Heart left ventricle (tissue), 16 donors: Measurements from ENCODE around the gene MNS1. TPM values are rescaled to one million over a fixed set of nuclear protein-coding genes. Genes with fewer than 3 reads are reported as not detected.
A peak's percentile ranks its signal among the peaks of the same experiment; 100 is the strongest.
"Not testable (repeated sequence)": the region's sequence is repeated elsewhere in the genome, so short reads cannot be mapped to it uniquely, and the experiment has no call there.

Experiments used
- ATAC-seq, 4 donors: fragments of 200-7000 bp; cut with Tn5 transposase; one replicate each; pipeline ENCODE4 v1.9.1; 2020 to 2022; ENCODE audit warnings: moderate library complexity in 4 of 4, mild to moderate bottlenecking in 3 of 4, moderate number of reproducible peaks in 1 of 4
- DNase-seq, 5 donors: peaks; one replicate each; pipeline ENCODE4 v3.0.0-alpha.2; 2020
- H3K27ac ChIP-seq, 12 donors: fragments of 200-600 bp; sonication (generic) in 4 of 12; one replicate each; pipeline versions ENCODE4 v1.5.0 to v1.8.0; 2016 to 2022; ENCODE audit warnings: mild to moderate bottlenecking in 2 of 12
- H3K27me3 ChIP-seq, 9 donors: fragments of 200-600 bp; sonication (generic) in 2 of 9; one replicate each; pipeline versions ENCODE4 v1.5.1 to v1.8.0; 2016 to 2022; ENCODE audit warnings: mild to moderate bottlenecking in 3 of 9
- H3K36me3 ChIP-seq, 9 donors: fragments of 200-600 bp; sonication (generic) in 2 of 9; one replicate each; pipeline versions ENCODE4 v1.5.0 to v1.8.0; 2018 to 2022; ENCODE audit warnings: mild to moderate bottlenecking in 2 of 9
- H3K4me1 ChIP-seq, 12 donors: fragments of 200-600 bp; sonication (generic) in 4 of 12; one replicate each; pipeline versions ENCODE4 v1.5.0 to v1.8.0; 2016 to 2022; ENCODE audit warnings: mild to moderate bottlenecking in 3 of 12
- H3K4me3 ChIP-seq, 12 donors: fragments of 200-600 bp; sonication (generic) in 4 of 12; one replicate each; pipeline versions ENCODE4 v1.5.0 to v1.8.0; 2017 to 2022; ENCODE audit warnings: mild to moderate bottlenecking in 9 of 12, moderate library complexity in 4 of 12
- H3K9me3 ChIP-seq, 12 donors: fragments of 200-600 bp; sonication (generic) in 4 of 12; one replicate each; pipeline versions ENCODE4 v1.5.0 to v1.8.0; 2016 to 2022; ENCODE audit warnings: mild to moderate bottlenecking in 1 of 12
- POLR2A ChIP-seq, 2 donors: fragments of 450-650 bp; IDR thresholded peaks; one replicate each; pipeline ENCODE4 v1.6.1; 2017; ENCODE audit warnings: antibody characterized with exemption in 2 of 2, mild to moderate bottlenecking in 2 of 2, moderate library complexity in 2 of 2
- WGBS, 4 donors: extraction: QIAGEN DNeasy Blood & Tissue Kit in 2 of 4; methylation state at CpG; one replicate each; pipeline versions ENCODE4 v1.1.5 to v1.1.7; 2013 to 2018; 5-methylcytosine and 5-hydroxymethylcytosine counted together
- intact Hi-C, 10 donors: fragments of 100-400 bp; cut with DNase I; formaldehyde crosslinking; loops; one replicate each; pipeline versions ENCODE4 v1.11.1 to v1.14.2; 2022
- polyA plus RNA-seq, 2 donors: library from polyadenylated mRNA; stranded (reverse); fragments of 200-250 nt; gene quantifications; one replicate each; pipeline ENCODE4 v1.2.3, GENCODE V29; 2013
- total RNA-seq, 9 donors: library from RNA; depleted of rRNA in 2 of 9; stranded (reverse); fragments of >200 nt in 2 of 9; fragmentation: NEBNext Ultra II Directional in 3 of 9; extraction: Animal tissue kit (Norgen Biotek cat#: 25700) in 3 of 9; gene quantifications; one replicate each; pipeline versions ENCODE4 v1.1.0 to v1.2.4, GENCODE V29; 2016 to 2023
- TF ChIP-seq, protein P1 (sequence below), 12 donors: fragments of 200-600 bp; sonication (generic) in 4 of 12; IDR thresholded peaks; one replicate each; pipeline versions ENCODE4 v1.5.0 to v1.8.0; 2018 to 2022; ENCODE audit warnings: antibody characterized with exemption in 12 of 12, mild to moderate bottlenecking in 5 of 12
- donor health status: ischemic (EF 13 %, LVEDD 7.1; RV severe dilation, severe dysfunction).
- donor health status: healthy with polysubstance abuse.
- donor health status: DM: no; HTN: yes; CAD: no.
- donor health status: DM: no; HTN: no; CAD: no.
- donor health status: ischemic (EF 25% LVEDD 6.9; RV normal size, moderate dysfunction).
- donor health status: ischemic (EF 25% LVEDD 5.7; RV mildly dilated, moderate dysfunction).
- donor health status: healthy.
- donor health status: DM: yes; HTN: yes; CAD: no.
- donor health status: ischemic (EF 35%, LVEDD 5.7; RV mildly dilated, moderate dysfunction).
- donor health status: nonischemic (EF 11% LVEDD 7.7; RV severe dilation, severe dysfunction).
- donor health status: DM: yes; HTN: yes; CAD: no.
- donor health status: PGD.
- donor health status: ischemic (EF 29% LVEDD 5.4; RV normal size, mild dysfunction).
- donor health status: nonischemic (EF 23%, LVEDD 6.1; RV moderate dilation, normal function).

The MNS1 gene
- total and polyA plus RNA-seq, 11 donors: 0.30 to 2.6 (median 0.81) TPM

DNA sequence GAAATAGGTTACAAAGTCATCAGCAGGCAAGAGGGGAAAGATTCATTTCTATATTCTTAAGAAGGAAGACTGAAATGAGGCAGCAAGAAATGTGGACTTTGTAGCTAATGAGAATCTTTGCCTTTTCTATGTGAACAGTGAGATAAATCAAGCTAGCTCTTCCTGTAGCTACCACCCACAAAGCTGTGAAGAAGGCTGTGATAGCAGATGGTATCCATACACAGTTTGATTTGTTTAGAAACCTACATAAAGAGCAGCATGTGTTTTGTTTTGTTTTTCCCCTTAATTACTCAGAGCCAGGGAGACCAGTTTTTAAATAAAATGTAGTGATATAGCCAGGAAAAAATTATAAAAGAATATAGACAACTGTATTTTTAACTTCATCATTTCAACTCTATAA is 54.2 kb downstream of the MNS1 start:
- TF ChIP-seq POLR2A (IDR thresholded peaks at IDR 0.05): no peak
- TF ChIP-seq, protein P1, sequence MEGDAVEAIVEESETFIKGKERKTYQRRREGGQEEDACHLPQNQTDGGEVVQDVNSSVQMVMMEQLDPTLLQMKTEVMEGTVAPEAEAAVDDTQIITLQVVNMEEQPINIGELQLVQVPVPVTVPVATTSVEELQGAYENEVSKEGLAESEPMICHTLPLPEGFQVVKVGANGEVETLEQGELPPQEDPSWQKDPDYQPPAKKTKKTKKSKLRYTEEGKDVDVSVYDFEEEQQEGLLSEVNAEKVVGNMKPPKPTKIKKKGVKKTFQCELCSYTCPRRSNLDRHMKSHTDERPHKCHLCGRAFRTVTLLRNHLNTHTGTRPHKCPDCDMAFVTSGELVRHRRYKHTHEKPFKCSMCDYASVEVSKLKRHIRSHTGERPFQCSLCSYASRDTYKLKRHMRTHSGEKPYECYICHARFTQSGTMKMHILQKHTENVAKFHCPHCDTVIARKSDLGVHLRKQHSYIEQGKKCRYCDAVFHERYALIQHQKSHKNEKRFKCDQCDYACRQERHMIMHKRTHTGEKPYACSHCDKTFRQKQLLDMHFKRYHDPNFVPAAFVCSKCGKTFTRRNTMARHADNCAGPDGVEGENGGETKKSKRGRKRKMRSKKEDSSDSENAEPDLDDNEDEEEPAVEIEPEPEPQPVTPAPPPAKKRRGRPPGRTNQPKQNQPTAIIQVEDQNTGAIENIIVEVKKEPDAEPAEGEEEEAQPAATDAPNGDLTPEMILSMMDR (IDR thresholded peaks at IDR 0.05): no peak
- no peak overlapping the region for H3K27ac ChIP-seq
- no peaks in the 10 kb centered on the region for H3K27me3 ChIP-seq
- H3K4me1 ChIP-seq: no peaks in the 10 kb centered on the region
- H3K36me3 ChIP-seq: no peaks in the 10 kb centered on the region
- ATAC-seq (no peak), DNase-seq (no peak)
- intact Hi-C loops: loop anchor here in 1 of 10 donors (10.0 kb wide), 1 partner anchor 156 kb away; no protein-coding TSS in a partner anchor
- H3K4me3 ChIP-seq: no peak overlapping the region
- peaks cover 0 to 11% (median 0%) of the 10 kb centered on the region in 12 donors for H3K9me3 ChIP-seq

DNA sequence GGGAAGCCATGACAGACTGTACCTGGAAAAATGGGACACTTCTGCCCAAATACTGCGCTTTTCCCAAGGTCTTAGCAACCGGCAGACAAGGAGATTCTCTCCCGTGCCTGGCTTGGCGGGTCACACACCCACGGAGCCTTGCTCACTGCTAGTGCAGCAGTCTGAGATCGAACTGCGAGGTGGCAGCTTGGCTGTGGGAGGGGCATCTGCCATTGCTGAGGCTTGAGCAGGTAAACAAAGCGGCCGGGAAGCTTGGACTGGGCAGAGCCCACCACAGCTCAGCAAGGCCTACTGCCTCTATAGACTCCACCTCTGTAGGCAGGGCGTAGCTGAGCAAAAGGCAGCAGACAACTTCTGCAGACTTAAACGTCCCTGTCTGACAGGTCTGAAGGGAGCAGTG is 65.7 kb downstream of the MNS1 start:
- H3K36me3 ChIP-seq, H3K27ac ChIP-seq, H3K4me3 ChIP-seq, H3K27me3 ChIP-seq, intact Hi-C loops, ATAC-seq, H3K4me1 ChIP-seq: not testable (repeated sequence)
- 91 to 98% (median 94%) methylated on average over 8 to 11 of the region's 11 CpGs for WGBS, 4 donors
- DNase-seq: peak in 1 of 5 donors; percentile 37
- peaks cover 0 to 14% (median 0%) of the 10 kb centered on the region in 12 donors for H3K9me3 ChIP-seq

- ATAC-seq, H3K4me3 ChIP-seq, H3K27me3 ChIP-seq, H3K36me3 ChIP-seq, H3K4me1 ChIP-seq, DNase-seq, H3K27ac ChIP-seq, H3K9me3 ChIP-seq, intact Hi-C loops: not testable (repeated sequence)
- 89 to 98% (median 93%) methylated on average over 3 of the region's 3 CpGs for WGBS, 4 donors
These were observed 67.6 kb downstream of the MNS1 start for GRCh38 chr15:56397325-56397724.

DNA sequence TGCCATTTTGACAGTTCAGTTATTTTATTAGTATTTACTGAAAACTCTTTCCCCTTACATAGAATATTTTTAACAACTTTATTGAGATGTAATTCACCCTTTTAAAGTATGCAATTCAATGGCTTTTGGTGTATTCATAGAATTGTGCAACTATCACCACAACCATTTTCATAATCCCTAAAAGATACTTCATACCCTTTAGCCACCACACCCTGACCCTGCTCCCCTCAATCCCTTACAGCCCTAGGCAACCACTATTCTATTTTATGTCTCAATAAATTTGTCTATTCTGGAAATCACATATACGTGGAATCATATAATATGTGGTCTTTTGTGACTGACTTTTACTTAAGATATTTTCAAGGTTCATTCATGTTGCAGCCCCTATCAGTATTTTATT is 70.0 kb downstream of the MNS1 start:
- no peaks in the 10 kb centered on the region for H3K36me3 ChIP-seq
- no peaks in the 10 kb centered on the region for H3K27me3 ChIP-seq
- intact Hi-C loops: no loop called here
- 90 to 97% (median 92%) methylated on average over 1 of the region's 1 CpG for WGBS, 4 donors
- H3K4me3 ChIP-seq: no peak overlapping the region
- H3K9me3 ChIP-seq: no peaks in the 10 kb centered on the region
- no peak overlapping the region for H3K27ac ChIP-seq
- H3K4me1 ChIP-seq: no peaks in the 10 kb centered on the region
- TF ChIP-seq, protein P1 (IDR thresholded peaks at IDR 0.05): no peak
- no peak for TF ChIP-seq POLR2A (IDR thresholded peaks at IDR 0.05)
- DNase-seq (no peak), ATAC-seq (no peak)

- Histone ChIP-seq H3K4me1 (no peaks in the 10 kb centered on the region), H3K36me3 (no peaks in the 10 kb centered on the region), H3K27me3 (no peaks in the 10 kb centered on the region), H3K27ac (no peak overlapping the region), H3K9me3 (no peaks in the 10 kb centered on the region), H3K4me3 (no peak overlapping the region)
- no peak for TF ChIP-seq POLR2A (IDR thresholded peaks at IDR 0.05)
- TF ChIP-seq, protein P1 (IDR thresholded peaks at IDR 0.05): no peak
- DNase-seq (no peak), ATAC-seq (no peak)
- WGBS, 4 donors: 86 to 96% (median 89%) methylated on average over 1 of the region's 1 CpG
- intact Hi-C loops: no loop called here
These were observed 71.7 kb downstream of the MNS1 start for GRCh38 chr15:56393277-56393676.
